HFFc6 (cell line): Measurements from ENCODE around the gene SIDT1. TPM values are rescaled to one million over a fixed set of nuclear protein-coding genes. Genes with fewer than 3 reads are reported as not detected.
A peak's percentile ranks its signal among the peaks of the same experiment; 100 is the strongest.

ENCODE experiments used
- DNase-seq: peaks from one replicate; pipeline ENCODE4 v3.0.0-alpha.2; 2018
- H3K27ac Mint-ChIP-seq: 2 replicates; pipeline ENCODE4 v1.8.0; 2020; ENCODE audit warnings: mild to moderate bottlenecking, mixed read lengths
- H3K27me3 Mint-ChIP-seq: 2 replicates; pipeline ENCODE4 v1.8.0; 2021; ENCODE audit warnings: mild to moderate bottlenecking, moderate library complexity, mixed read lengths; ENCODE audit not compliant: insufficient read depth
- H3K36me3 Mint-ChIP-seq: 2 replicates; pipeline ENCODE4 v1.8.0; 2021; ENCODE audit warnings: low read depth, mixed read lengths
- H3K4me1 Mint-ChIP-seq: 2 replicates; pipeline ENCODE4 v1.8.0; 2020; ENCODE audit warnings: low read depth, mixed read lengths
- H3K4me3 Mint-ChIP-seq: 2 replicates; pipeline ENCODE4 v1.8.0; 2020; ENCODE audit warnings: mild to moderate bottlenecking, moderate library complexity, mixed read lengths
- H3K9me3 Mint-ChIP-seq: 2 replicates; pipeline ENCODE4 v1.8.0; 2020; ENCODE audit warnings: mild to moderate bottlenecking, mixed read lengths
- total RNA-seq, 6 experiments: library from RNA; stranded (reverse); fragmentation: NEBNext Ultra II Directional; extraction: Animal tissue kit (Norgen Biotek cat#: 25700); gene quantifications; 2 replicates in 1 of 6; 3 replicates in 5 of 6; pipeline ENCODE4 v1.2.3, GENCODE V29; 2021
- TF ChIP-seq, protein P1 (sequence below): fragments of 200-600 bp; sonication (generic); IDR thresholded peaks from 2 replicates; pipeline ENCODE4 v1.5.0; 2021; ENCODE audit warnings: antibody characterized with exemption, mild to moderate bottlenecking

SIDT1 gene
- total RNA-seq, 6 experiments from 2014 or later = not detected

DNA sequence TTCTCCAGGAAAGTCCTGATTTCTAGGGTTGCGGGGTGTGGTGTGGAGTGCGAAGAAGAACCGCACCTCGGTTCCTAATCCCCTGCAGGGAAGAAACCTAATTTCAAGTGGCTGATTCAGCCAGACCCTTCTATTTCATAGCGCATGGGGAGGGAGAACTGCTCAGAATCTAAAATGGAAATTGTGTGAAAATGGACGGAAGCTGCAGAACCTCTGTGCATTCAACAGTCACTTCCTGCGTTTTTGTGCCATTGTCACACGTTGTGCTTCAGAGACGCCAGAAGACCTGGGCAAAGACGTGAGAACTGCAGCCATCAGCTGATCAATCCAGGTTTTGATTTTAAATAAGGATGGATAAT lies 1.2 kb downstream of the SIDT1 start:
- no peak overlapping the region for H3K27ac Mint-ChIP-seq
- peaks cover 32% of the 10 kb centered on the region for H3K4me1 Mint-ChIP-seq
- TF ChIP-seq, protein P1, sequence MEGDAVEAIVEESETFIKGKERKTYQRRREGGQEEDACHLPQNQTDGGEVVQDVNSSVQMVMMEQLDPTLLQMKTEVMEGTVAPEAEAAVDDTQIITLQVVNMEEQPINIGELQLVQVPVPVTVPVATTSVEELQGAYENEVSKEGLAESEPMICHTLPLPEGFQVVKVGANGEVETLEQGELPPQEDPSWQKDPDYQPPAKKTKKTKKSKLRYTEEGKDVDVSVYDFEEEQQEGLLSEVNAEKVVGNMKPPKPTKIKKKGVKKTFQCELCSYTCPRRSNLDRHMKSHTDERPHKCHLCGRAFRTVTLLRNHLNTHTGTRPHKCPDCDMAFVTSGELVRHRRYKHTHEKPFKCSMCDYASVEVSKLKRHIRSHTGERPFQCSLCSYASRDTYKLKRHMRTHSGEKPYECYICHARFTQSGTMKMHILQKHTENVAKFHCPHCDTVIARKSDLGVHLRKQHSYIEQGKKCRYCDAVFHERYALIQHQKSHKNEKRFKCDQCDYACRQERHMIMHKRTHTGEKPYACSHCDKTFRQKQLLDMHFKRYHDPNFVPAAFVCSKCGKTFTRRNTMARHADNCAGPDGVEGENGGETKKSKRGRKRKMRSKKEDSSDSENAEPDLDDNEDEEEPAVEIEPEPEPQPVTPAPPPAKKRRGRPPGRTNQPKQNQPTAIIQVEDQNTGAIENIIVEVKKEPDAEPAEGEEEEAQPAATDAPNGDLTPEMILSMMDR = no peak
- no peak for DNase-seq
- no peaks in the 10 kb centered on the region for H3K36me3 Mint-ChIP-seq
- H3K4me3 Mint-ChIP-seq = peak overlapping the region; percentile 87
- no peaks in the 10 kb centered on the region for H3K9me3 Mint-ChIP-seq
- H3K27me3 Mint-ChIP-seq = peaks cover 45% of the 10 kb centered on the region

DNA sequence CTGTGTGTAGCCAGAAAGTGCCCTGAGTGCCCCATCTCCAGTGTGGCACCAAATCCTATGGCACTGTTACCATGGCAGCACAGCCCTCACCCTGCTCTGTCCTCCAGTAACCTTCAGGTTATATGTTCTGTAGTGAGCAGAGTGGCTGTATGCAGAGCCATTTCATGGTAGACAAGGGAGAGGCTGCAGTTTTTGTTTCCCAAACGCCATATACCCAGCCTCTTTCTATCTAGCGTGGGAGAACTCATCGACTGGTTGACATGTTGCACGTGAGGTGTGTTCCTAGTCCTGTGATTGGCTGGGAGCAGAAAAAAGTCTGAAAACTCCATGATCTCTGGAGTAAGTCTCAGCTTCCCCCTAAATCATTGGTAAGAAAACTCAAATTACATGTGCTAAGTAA lies 2.0 kb downstream of the SIDT1 start:
- Mint-ChIP-seq H3K4me3 (no peak overlapping the region), H3K27ac (no peak overlapping the region), H3K4me1 (peaks cover 32% of the 10 kb centered on the region), H3K9me3 (no peaks in the 10 kb centered on the region), H3K27me3 (peaks cover 43% of the 10 kb centered on the region), H3K36me3 (no peaks in the 10 kb centered on the region)
- no peak for DNase-seq
- TF ChIP-seq, protein P1 = no peak

DNA sequence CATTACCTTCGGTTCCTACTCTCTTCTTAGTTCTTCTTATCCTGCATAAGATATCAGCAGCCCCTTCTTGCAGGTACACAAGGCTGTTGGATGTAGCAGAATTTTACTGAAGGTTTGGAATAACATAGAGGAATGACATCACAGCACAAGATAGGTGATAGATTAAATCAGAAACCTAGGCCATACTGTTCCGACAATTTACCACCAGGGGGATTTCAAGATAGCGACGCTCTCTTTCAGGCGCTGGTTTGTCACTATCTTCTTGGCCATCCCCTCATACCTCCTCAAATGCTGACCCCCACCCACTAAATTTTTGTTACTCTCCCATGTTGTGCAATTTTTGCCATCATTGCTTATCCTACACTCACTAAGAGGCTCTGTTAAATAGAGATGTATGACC lies 3.5 kb downstream of the SIDT1 start:
- no peaks in the 10 kb centered on the region for H3K9me3 Mint-ChIP-seq
- H3K27me3 Mint-ChIP-seq = peaks cover 38% of the 10 kb centered on the region
- no peaks in the 10 kb centered on the region for H3K36me3 Mint-ChIP-seq
- DNase-seq = no peak
- no peak overlapping the region for H3K4me3 Mint-ChIP-seq
- peaks cover 32% of the 10 kb centered on the region for H3K4me1 Mint-ChIP-seq
- TF ChIP-seq, protein P1 = peak; percentile 64
- no peak overlapping the region for H3K27ac Mint-ChIP-seq

DNA sequence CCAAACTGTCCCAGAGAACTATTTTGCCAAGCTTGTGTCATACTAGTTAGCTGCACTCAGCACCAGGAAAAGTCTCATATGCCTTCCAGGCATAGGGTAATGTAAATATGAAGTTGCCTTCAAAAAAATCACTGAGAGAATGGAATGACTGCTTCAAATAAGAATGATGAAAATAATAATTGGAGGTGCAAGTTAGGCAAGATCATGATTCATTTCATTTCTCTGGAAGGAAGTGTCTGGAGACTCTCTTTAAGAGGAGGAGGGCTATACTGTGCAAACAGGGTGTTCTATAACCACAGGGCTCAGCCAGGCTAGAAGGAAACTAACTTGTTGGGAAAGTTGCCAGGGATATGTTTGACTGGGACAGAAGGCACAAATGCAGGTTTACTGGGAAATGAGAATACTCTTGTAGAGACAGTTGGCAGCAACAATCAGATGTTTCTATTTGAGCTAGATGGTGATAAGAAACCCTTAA lies 4.3 kb downstream of the SIDT1 start:
- H3K27ac Mint-ChIP-seq = no peak overlapping the region
- no peaks in the 10 kb centered on the region; the same call in 1 of the 2 replicates for H3K9me3 Mint-ChIP-seq
- TF ChIP-seq, protein P1 = no peak
- H3K36me3 Mint-ChIP-seq = no peaks in the 10 kb centered on the region
- H3K4me3 Mint-ChIP-seq = no peak overlapping the region
- H3K27me3 Mint-ChIP-seq = peaks cover 31% of the 10 kb centered on the region
- DNase-seq = peak; percentile 44
- peaks cover 32% of the 10 kb centered on the region for H3K4me1 Mint-ChIP-seq

DNA sequence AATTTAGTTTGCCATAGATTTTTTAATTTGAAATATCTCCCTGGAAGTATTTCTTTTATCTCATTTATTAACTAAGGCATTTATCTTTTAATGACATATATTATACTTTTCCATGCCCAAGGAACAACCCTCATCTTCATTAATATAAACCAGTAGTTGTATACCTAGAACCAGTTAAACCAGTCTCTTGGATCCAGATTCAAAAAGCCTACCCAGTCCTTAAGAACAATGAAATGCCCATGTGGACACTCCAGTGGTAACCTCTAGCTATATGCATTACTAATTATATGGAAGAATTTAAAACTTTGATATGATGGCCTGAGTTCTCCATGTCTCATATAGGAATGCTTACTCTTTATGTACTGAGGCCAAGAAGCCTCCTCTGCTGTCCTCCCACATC lies 4.8 kb downstream of the SIDT1 start:
- TF ChIP-seq, protein P1 = no peak
- H3K27ac Mint-ChIP-seq = no peak overlapping the region

DNA sequence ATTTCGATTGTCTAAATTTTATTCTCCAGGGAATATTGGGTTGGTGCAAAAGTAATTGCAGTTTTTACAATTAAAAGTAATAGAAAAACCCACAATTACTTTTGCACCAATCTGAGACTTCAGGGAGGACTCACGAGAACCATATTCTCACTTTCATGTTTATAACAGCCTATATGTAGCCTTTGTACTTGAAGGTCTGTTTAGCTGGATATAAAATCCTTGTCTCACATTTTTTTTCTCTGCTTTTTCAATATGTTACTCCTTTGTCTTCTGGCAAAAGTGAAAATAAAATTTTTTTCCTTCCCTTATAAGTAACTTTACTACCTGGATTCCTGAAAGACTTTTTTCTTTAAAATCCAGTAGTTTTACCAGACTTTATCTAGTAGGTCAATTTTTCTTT lies 9.2 kb downstream of the SIDT1 start:
- TF ChIP-seq, protein P1 = no peak
- H3K4me3 Mint-ChIP-seq = no peak overlapping the region
- H3K9me3 Mint-ChIP-seq = peaks cover 4% of the 10 kb centered on the region; the same call in 1 of the 2 replicates
- H3K36me3 Mint-ChIP-seq = no peaks in the 10 kb centered on the region
- no peak overlapping the region for H3K27ac Mint-ChIP-seq
- H3K27me3 Mint-ChIP-seq = peaks cover 1% of the 10 kb centered on the region
- DNase-seq = no peak
- peaks cover 7% of the 10 kb centered on the region for H3K4me1 Mint-ChIP-seq

More for the DNA sequence above, 4.8 kb downstream of the SIDT1 start:
- H3K9me3 Mint-ChIP-seq = no peaks in the 10 kb centered on the region; the same call in 1 of the 2 replicates
- H3K4me1 Mint-ChIP-seq = peaks cover 28% of the 10 kb centered on the region
- no peak for DNase-seq
- H3K4me3 Mint-ChIP-seq = no peak overlapping the region
- no peaks in the 10 kb centered on the region for H3K36me3 Mint-ChIP-seq
- peaks cover 27% of the 10 kb centered on the region for H3K27me3 Mint-ChIP-seq
